ENCODE results near the gene PPP3R2. TPM values are rescaled to one million over a fixed set of nuclear protein-coding genes. Genes with fewer than 3 reads are reported as not detected.

PPP3R2 gene
- total and polyA plus RNA-seq, 10 of the 15 experiments (the other 5 are each of a cell fraction or from before 2014, with no cell fraction given), result not detected

DNA sequence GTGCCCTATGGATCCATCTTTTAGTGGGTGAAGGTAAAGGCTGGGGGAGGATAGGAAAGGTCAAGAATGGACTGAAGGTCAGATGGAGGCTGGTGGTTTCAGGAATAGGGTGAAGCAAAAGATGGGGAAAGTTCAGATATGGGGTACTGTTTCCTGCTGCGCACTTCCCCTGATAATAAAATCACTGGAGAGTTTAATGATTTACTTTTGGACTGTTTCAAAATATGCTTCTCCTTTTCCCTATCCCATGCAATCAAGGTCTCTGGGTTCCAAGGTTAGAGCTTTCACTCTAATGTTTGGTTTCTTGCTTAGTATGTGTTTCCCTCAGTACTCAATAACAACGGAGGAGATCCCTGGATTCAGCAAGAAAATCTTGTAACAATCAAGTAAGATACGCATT is 10.8 kb upstream of the PPP3R2 start (continued):
- TF ChIP-seq, protein P1, sequence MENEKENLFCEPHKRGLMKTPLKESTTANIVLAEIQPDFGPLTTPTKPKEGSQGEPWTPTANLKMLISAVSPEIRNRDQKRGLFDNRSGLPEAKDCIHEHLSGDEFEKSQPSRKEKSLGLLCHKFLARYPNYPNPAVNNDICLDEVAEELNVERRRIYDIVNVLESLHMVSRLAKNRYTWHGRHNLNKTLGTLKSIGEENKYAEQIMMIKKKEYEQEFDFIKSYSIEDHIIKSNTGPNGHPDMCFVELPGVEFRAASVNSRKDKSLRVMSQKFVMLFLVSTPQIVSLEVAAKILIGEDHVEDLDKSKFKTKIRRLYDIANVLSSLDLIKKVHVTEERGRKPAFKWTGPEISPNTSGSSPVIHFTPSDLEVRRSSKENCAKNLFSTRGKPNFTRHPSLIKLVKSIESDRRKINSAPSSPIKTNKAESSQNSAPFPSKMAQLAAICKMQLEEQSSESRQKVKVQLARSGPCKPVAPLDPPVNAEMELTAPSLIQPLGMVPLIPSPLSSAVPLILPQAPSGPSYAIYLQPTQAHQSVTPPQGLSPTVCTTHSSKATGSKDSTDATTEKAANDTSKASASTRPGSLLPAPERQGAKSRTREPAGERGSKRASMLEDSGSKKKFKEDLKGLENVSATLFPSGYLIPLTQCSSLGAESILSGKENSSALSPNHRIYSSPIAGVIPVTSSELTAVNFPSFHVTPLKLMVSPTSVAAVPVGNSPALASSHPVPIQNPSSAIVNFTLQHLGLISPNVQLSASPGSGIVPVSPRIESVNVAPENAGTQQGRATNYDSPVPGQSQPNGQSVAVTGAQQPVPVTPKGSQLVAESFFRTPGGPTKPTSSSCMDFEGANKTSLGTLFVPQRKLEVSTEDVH (IDR thresholded peaks at IDR 0.05; ENCODE audit: low read depth, partially characterized antibody), result no peak

DNA sequence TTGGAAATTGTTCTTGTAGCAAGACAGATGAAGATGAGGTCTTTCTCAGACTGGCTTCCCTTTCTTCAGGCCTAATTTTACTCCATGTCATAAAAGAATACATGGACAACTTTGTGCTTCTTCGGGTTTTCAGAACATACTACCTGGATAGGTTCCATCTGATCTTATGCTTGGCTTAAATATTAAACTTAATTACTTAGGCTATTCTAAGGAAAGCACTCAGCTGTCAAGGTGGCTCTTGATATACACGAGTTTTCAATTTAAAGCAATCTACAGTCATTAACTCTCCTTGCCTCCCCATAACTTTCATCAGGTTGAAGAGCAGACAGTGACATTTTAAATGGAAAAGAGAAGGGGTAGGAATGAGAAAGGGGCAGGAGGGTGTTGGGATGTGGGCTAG is 9.5 kb upstream of the PPP3R2 start:
- Histone ChIP-seq H3K27me3 (replicated peaks in 1 of 2; ENCODE audit: control insufficient read depth in 2 of 2, insufficient read depth in 2 of 2, low read length in 1 of 2) (no peaks in the 10 kb centered on the region; a peak in 1 of 4 replicates), H3K36me3 (ENCODE audit: control insufficient read depth in 2 of 2, insufficient read depth in 2 of 2, low read length in 1 of 2) (no peaks in the 10 kb centered on the region), H3K4me3 (no peak overlapping the region), H3K4me1 (ENCODE audit: control insufficient read depth, insufficient read depth, low read length) (no peaks in the 10 kb centered on the region), H3K27ac (ENCODE audit: control insufficient read depth, insufficient read depth) (no peak overlapping the region), H3K9me3 (replicated peaks; ENCODE audit: control insufficient read depth, insufficient read depth, low read length) (no peaks in the 10 kb centered on the region), H2AFZ (ENCODE audit: control insufficient read depth, low read depth, low read length) (no peak overlapping the region), H3K79me2 (ENCODE audit: control insufficient read depth, insufficient read depth, low read length) (no peaks in the 10 kb centered on the region), H3K4me2 (ENCODE audit: control insufficient read depth, insufficient read depth) (no peak overlapping the region), H3K9ac (ENCODE audit: control insufficient read depth, insufficient read depth, low read length) (no peak overlapping the region), H4K20me1 (ENCODE audit: control insufficient read depth, insufficient read depth) (no peaks in the 10 kb centered on the region)
- in situ Hi-C loops (cut with MboI), result no loop called here
- ATAC-seq (no peak), DNase-seq (ENCODE audit: low read depth, low spot score) (no peak), FAIRE-seq (no peak)
- ChIA-PET RAD21 (ENCODE audit: unreplicated experiment) (no interaction called here), CTCF (interaction anchor here (0.9 kb wide), 1 partner anchor 47 kb away, joined by 3 read pairs; no protein-coding TSS in a partner anchor), SMC1A (ENCODE audit: uncharacterized antibody, unreplicated experiment) (no interaction called here), POLR2A (no interaction called here)
- WGBS (ENCODE audit: insufficient coverage, insufficient replicate concordance, low lambda C conversion rate, missing lambda C conversion rate), result 0% methylated on average over 2 of the region's 2 CpGs
- intact Hi-C loops (cut with micrococcal nuclease; ENCODE audit: unreplicated experiment), result loop anchor here (5.0 kb wide), 1 partner anchor 103 kb away; no protein-coding TSS in a partner anchor
- TF ChIP-seq FOXK2 (IDR thresholded peaks at IDR 0.05) (no peak), YY1 (IDR thresholded peaks at IDR 0.05; ENCODE audit: low read depth, low read length) (no peak), FOXM1 (IDR thresholded peaks at IDR 0.05; ENCODE audit: low read depth, low read length) (no peak), RB1 (IDR thresholded peaks at IDR 0.05; ENCODE audit: borderline replicate concordance) (no peak), MEF2B (IDR thresholded peaks at IDR 0.05; ENCODE audit: partially characterized antibody, poor library complexity, severe bottlenecking) (no peak), MEF2A (IDR thresholded peaks at IDR 0.05; ENCODE audit: insufficient read depth, low read depth, low read length) (no peak), NR2C1 (IDR thresholded peaks at IDR 0.05) (no peak), ATF7 (IDR thresholded peaks at IDR 0.05; ENCODE audit: low read depth) (no peak), RCOR1 (conservative IDR thresholded peaks at IDR 0.05; ENCODE audit: low read depth, low read length) (no peak), SUPT20H (IDR thresholded peaks at IDR 0.05; ENCODE audit: borderline replicate concordance, control insufficient read depth, low read depth, low read length) (no peak), SIN3A (IDR thresholded peaks at IDR 0.05; ENCODE audit: low read depth, low read length) (no peak)
- TF ChIP-seq, protein P2, sequence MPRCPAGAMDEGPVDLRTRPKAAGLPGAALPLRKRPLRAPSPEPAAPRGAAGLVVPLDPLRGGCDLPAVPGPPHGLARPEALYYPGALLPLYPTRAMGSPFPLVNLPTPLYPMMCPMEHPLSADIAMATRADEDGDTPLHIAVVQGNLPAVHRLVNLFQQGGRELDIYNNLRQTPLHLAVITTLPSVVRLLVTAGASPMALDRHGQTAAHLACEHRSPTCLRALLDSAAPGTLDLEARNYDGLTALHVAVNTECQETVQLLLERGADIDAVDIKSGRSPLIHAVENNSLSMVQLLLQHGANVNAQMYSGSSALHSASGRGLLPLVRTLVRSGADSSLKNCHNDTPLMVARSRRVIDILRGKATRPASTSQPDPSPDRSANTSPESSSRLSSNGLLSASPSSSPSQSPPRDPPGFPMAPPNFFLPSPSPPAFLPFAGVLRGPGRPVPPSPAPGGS (IDR thresholded peaks at IDR 0.05; ENCODE audit: borderline replicate concordance, insufficient read depth, low read depth, low read length, poor library complexity, severe bottlenecking), result no peak
- TF ChIP-seq, protein P3, sequence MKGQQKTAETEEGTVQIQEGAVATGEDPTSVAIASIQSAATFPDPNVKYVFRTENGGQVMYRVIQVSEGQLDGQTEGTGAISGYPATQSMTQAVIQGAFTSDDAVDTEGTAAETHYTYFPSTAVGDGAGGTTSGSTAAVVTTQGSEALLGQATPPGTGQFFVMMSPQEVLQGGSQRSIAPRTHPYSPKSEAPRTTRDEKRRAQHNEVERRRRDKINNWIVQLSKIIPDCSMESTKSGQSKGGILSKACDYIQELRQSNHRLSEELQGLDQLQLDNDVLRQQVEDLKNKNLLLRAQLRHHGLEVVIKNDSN (IDR thresholded peaks at IDR 0.05; ENCODE audit: borderline replicate concordance, extremely low read length, insufficient read depth, low read depth, low read length), result no peak
- no TSS peak for BruUV-seq (replicated peaks)
